HG03175 (cell line): ENCODE results near the gene MAGEA6.
"Not testable (repeated sequence)": the region's sequence is repeated elsewhere in the genome, so short reads cannot be mapped to it uniquely, and the experiment has no call there.

Experiments
- ATAC-seq: cut with Tn5 transposase; IDR thresholded peaks from one replicate; pipeline ENCODE4 v1.9.1; 2021; ENCODE audit warnings: mild to moderate bottlenecking, moderate library complexity; ENCODE audit not compliant: unreplicated experiment

The MAGEA6 gene

DNA sequence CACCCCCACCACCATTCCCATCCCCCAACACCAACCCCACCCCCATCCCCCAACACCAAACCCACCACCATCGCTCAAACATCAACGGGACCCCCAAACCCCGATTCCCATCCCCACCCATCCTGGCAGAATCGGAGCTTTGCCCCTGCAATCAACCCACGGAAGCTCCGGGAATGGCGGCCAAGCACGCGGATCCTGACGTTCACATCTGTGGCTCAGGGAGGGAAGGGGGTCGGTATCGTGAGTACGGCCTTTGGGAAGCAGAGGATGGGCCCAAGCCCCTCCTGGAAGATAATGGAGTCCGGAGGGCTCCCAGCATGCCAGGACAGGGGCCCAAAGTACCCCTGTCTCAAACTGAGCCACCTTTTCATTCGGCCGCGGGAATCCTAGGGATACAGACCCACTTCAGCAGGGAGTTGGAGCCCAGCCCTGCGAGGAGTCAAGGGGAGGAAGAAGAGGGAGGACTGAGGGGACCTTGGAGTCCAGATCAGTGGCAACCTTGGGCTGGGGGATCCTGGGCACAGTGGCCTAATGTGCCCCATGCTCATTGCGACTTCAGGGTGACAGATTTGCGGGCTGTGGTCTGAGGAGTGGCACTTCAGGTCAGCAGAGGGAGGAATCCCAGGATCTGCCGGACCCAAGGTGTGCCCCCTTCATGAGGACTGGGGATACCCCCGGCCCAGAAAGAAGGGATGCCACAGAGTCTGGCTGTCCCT is 35.2 kb downstream of the MAGEA6 start:
- ATAC-seq = not testable (repeated sequence)

GRCh38 chrX:152733261-152733975 is 36.1 kb downstream of the MAGEA6 start, which contains the start of the genes CSAG1 and MAGEA12:
CSAG1 (minus strand) TSS chrX:152733721; CDS start chrX:152732460, 1,261 bp downstream.
MAGEA12 (plus strand) TSS chrX:152733757; CDS start chrX:152736162, 2,405 bp downstream.
- no peak for ATAC-seq

DNA sequence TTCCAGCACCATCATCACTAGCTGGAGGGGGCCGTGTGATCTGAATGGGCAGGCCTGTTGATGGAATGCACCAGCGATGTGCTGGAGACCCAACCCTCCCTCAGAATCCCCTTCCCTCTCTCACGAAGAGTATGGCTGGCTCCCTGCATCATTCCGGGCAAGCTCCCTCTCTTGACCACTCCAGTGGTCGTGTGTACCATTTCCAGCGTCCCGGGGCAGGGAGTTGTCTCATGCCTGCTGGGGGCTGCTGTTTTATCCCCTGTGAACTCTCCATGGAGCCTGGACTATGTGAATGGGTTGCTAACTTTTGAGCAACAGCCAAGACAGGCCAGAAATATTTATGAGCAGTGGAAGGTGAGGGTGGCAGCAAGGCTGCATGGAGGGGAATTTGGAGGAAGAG is 44.1 kb downstream of the MAGEA6 start:
- no peak for ATAC-seq
